MM.1S (cell line): ENCODE measurements around the gene FAM184A.
"Not testable (repeated sequence)": the region's sequence is repeated elsewhere in the genome, so short reads cannot be mapped to it uniquely, and the experiment has no call there.

Experiments
- DNase-seq: peaks from one replicate; pipeline ENCODE4 v3.0.0-alpha.2; 2015
- H2AFZ ChIP-seq: fragments of 300-600 bp; sonication (generic); 2 replicates; pipeline ENCODE4 v1.6.0; 2016; ENCODE audit warnings: antibody characterized with exemption, low read length
- H3F3A ChIP-seq: fragments of 300-600 bp; sonication (generic); 2 replicates; pipeline ENCODE4 v1.6.1; 2016; ENCODE audit warnings: mild to moderate bottlenecking, antibody characterized with exemption, low read length, moderate library complexity, mixed read lengths; ENCODE audit not compliant: insufficient read depth
- H3K27ac ChIP-seq: fragments of 300-600 bp; sonication (generic); 2 replicates; pipeline ENCODE4 v1.5.1; 2016; ENCODE audit warnings: mild to moderate bottlenecking, low read length
- H3K27me3 ChIP-seq: fragments of 300-600 bp; sonication (generic); replicated peaks from 2 replicates; pipeline ENCODE4 v1.6.0; 2016; ENCODE audit warnings: low read length; ENCODE audit not compliant: insufficient read depth
- H3K36me3 ChIP-seq: fragments of 300-600 bp; sonication (generic); replicated peaks from 2 replicates; pipeline ENCODE4 v1.6.1; 2016; ENCODE audit warnings: mild to moderate bottlenecking, low read length, mixed read lengths; ENCODE audit not compliant: insufficient read depth
- H3K4me1 ChIP-seq: fragments of 300-600 bp; sonication (generic); 2 replicates; pipeline ENCODE4 v1.6.1; 2016; ENCODE audit warnings: low read length, mixed read lengths
- H3K4me2 ChIP-seq: fragments of 300-600 bp; sonication (generic); 2 replicates; pipeline ENCODE4 v1.6.0; 2016; ENCODE audit warnings: low read depth, low read length
- H3K4me3 ChIP-seq: fragments of 300-600 bp; sonication (generic); 2 replicates; pipeline ENCODE4 v1.5.1; 2016; ENCODE audit warnings: low read length, mixed read lengths
- H3K79me2 ChIP-seq: fragments of 300-600 bp; sonication (generic); 2 replicates; pipeline ENCODE4 v1.6.1; 2016; ENCODE audit warnings: mixed run types, low read length, mixed read lengths
- H3K9ac ChIP-seq: fragments of 300-600 bp; sonication (generic); 2 replicates; pipeline ENCODE4 v1.6.1; 2016; ENCODE audit warnings: low read length, mixed read lengths
- H3K9me2 ChIP-seq: fragments of 300-600 bp; sonication (generic); replicated peaks from 2 replicates; pipeline ENCODE4 v1.6.1; 2016; ENCODE audit warnings: mild to moderate bottlenecking, low read length, mixed read lengths; ENCODE audit not compliant: insufficient read depth
- H3K9me3 ChIP-seq: fragments of 300-600 bp; sonication (generic); replicated peaks from 2 replicates; pipeline ENCODE4 v1.6.1; 2016; ENCODE audit warnings: mild to moderate bottlenecking, low read length, mixed read lengths; ENCODE audit not compliant: insufficient read depth
- H4K20me1 ChIP-seq: fragments of 300-600 bp; sonication (generic); 2 replicates; pipeline ENCODE4 v1.6.1; 2016; ENCODE audit warnings: mild to moderate bottlenecking, low read length, moderate library complexity, mixed read lengths; ENCODE audit not compliant: insufficient read depth
- CTCF ChIP-seq: fragments of 300-600 bp; sonication (generic); IDR thresholded peaks from 2 replicates; pipeline ENCODE4 v1.5.1; 2016; ENCODE audit warnings: antibody characterized with exemption, low read length, mixed read lengths
- EZH2 ChIP-seq: fragments of 300-600 bp; sonication (generic); optimal IDR thresholded peaks from 2 replicates; pipeline ENCODE3; 2017; ENCODE audit warnings: low read depth, mild to moderate bottlenecking, antibody characterized with exemption, low read length, mixed read lengths
- EZH2phosphoT487 ChIP-seq: fragments of 300-600 bp; sonication (generic); IDR thresholded peaks from 2 replicates; pipeline ENCODE4 v1.6.1; 2018; ENCODE audit warnings: antibody characterized with exemption, low read length

The FAM184A gene

GRCh38 chr6:119100115-119100514 lies 21.7 kb upstream of the FAM184A start:
- Histone ChIP-seq H3K4me1 (no peaks in the 10 kb centered on the region), H3K4me3 (no peak overlapping the region), H3K4me2 (no peak overlapping the region), H2AFZ (no peak overlapping the region), H3K9me3 (no peaks in the 10 kb centered on the region), H3K36me3 (no peaks in the 10 kb centered on the region), H3K9ac (no peak overlapping the region), H3K9me2 (no peaks in the 10 kb centered on the region), H3K27me3 (no peaks in the 10 kb centered on the region), H3F3A (no peaks in the 10 kb centered on the region), H3K79me2 (no peaks in the 10 kb centered on the region), H4K20me1 (no peaks in the 10 kb centered on the region), H3K27ac (no peak overlapping the region)
- no peak for DNase-seq
- TF ChIP-seq EZH2 (no peak), CTCF (no peak), EZH2phosphoT487 (no peak)

GRCh38 chr6:119097815-119098361 lies 19.4 kb upstream of the FAM184A start:
- H4K20me1 ChIP-seq, DNase-seq, H3K9me3 ChIP-seq, H3K9me2 ChIP-seq, H3K4me3 ChIP-seq, H3K27me3 ChIP-seq, H3K27ac ChIP-seq, H3K79me2 ChIP-seq, H3K36me3 ChIP-seq, H3F3A ChIP-seq, H2AFZ ChIP-seq, H3K4me2 ChIP-seq, H3K9ac ChIP-seq, H3K4me1 ChIP-seq: not testable (repeated sequence)

GRCh38 chr6:119096721-119097565 lies 18.5 kb upstream of the FAM184A start:
- Histone ChIP-seq H4K20me1 (no peaks in the 10 kb centered on the region), H3K4me1 (no peaks in the 10 kb centered on the region), H3F3A (no peaks in the 10 kb centered on the region), H3K4me2 (no peak overlapping the region), H3K27ac (no peak overlapping the region), H3K9ac (no peak overlapping the region), H2AFZ (no peak overlapping the region), H3K79me2 (no peaks in the 10 kb centered on the region), H3K27me3 (no peaks in the 10 kb centered on the region), H3K36me3 (no peaks in the 10 kb centered on the region), H3K9me2 (no peaks in the 10 kb centered on the region), H3K4me3 (no peak overlapping the region), H3K9me3 (no peaks in the 10 kb centered on the region)
- no peak for DNase-seq
- no peak for TF ChIP-seq EZH2phosphoT487
- TF ChIP-seq CTCF = no peak
- TF ChIP-seq EZH2 = no peak

GRCh38 chr6:119090256-119090655 lies 11.8 kb upstream of the FAM184A start:
- Histone ChIP-seq H3K27ac (no peak overlapping the region), H4K20me1 (no peaks in the 10 kb centered on the region), H3K9me3 (no peaks in the 10 kb centered on the region), H3K36me3 (no peaks in the 10 kb centered on the region), H3K9ac (no peak overlapping the region), H3F3A (no peaks in the 10 kb centered on the region), H2AFZ (no peak overlapping the region), H3K4me3 (no peak overlapping the region), H3K4me1 (no peaks in the 10 kb centered on the region), H3K27me3 (no peaks in the 10 kb centered on the region), H3K9me2 (no peaks in the 10 kb centered on the region), H3K79me2 (no peaks in the 10 kb centered on the region), H3K4me2 (no peak overlapping the region)
- DNase-seq = no peak
- TF ChIP-seq CTCF (no peak), EZH2phosphoT487 (no peak), EZH2 (no peak)
